GM12872 (cell line): ENCODE measurements around the gene IL10.

ENCODE experiments used
- TF ChIP-seq, protein P1 (sequence below): IDR thresholded peaks from 3 replicates; pipeline ENCODE4 v1.5.1; 2011; ENCODE audit warnings: low read depth, mild to moderate bottlenecking, low read length, moderate library complexity; ENCODE audit not compliant: insufficient read depth

The IL10 gene

DNA sequence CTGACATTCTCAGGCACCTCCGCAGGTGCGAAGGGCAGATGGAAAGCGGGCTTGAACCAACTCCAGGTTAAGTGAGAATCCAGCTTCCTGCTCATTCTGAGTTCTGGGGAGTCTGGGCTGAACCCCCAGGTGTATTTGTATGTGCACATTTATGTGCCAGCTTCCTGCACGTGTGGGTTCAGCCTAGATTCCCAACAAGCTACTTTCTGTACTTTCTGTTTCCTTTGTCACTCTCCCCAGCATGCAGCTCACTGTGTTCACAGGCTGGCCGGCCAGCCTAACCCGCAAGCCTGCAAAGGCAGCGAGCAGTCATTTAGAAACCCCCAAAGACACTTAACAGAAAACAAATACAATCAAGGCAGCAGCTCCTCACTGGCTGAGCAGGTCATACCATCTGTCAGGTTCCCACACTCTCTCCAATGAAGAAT, 3.0 kb downstream of the IL10 start:
- TF ChIP-seq, protein P1, sequence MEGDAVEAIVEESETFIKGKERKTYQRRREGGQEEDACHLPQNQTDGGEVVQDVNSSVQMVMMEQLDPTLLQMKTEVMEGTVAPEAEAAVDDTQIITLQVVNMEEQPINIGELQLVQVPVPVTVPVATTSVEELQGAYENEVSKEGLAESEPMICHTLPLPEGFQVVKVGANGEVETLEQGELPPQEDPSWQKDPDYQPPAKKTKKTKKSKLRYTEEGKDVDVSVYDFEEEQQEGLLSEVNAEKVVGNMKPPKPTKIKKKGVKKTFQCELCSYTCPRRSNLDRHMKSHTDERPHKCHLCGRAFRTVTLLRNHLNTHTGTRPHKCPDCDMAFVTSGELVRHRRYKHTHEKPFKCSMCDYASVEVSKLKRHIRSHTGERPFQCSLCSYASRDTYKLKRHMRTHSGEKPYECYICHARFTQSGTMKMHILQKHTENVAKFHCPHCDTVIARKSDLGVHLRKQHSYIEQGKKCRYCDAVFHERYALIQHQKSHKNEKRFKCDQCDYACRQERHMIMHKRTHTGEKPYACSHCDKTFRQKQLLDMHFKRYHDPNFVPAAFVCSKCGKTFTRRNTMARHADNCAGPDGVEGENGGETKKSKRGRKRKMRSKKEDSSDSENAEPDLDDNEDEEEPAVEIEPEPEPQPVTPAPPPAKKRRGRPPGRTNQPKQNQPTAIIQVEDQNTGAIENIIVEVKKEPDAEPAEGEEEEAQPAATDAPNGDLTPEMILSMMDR = no peak

DNA sequence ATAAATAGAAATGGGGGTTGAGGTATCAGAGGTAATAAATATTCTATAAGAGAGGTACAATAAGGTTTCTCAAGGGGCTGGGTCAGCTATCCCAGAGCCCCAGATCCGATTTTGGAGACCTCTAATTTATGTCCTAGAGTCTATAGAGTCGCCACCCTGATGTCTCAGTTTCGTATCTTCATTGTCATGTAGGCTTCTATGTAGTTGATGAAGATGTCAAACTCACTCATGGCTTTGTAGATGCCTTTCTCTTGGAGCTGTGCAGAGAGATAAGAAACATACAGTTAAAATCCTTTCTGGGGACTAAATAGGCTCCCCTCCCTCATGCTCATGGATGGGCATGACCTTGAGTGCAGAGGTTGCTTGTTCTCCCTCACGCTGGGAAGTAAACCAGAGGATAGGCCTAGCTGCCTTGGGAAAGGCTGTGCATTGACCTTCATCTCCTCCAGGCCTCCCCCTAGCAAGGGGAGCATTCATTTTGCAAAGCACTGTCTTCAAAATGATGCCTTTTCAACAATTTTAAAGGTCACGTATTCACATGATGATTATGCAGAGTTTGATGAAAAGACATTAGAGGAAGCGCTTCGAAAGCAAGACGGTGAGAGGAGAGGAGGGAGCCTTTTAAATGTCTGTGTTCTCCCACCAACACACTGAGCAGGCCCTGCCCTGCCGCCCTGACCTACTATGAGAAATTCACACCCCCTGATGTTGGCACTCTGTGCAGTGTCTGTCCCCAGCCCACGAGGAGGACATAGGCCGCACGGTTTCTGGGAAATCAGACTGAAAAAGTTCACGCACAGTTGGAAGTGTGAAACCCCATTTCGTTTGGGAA, 3.6 kb downstream of the IL10 start:
- TF ChIP-seq, protein P1 = no peak

DNA sequence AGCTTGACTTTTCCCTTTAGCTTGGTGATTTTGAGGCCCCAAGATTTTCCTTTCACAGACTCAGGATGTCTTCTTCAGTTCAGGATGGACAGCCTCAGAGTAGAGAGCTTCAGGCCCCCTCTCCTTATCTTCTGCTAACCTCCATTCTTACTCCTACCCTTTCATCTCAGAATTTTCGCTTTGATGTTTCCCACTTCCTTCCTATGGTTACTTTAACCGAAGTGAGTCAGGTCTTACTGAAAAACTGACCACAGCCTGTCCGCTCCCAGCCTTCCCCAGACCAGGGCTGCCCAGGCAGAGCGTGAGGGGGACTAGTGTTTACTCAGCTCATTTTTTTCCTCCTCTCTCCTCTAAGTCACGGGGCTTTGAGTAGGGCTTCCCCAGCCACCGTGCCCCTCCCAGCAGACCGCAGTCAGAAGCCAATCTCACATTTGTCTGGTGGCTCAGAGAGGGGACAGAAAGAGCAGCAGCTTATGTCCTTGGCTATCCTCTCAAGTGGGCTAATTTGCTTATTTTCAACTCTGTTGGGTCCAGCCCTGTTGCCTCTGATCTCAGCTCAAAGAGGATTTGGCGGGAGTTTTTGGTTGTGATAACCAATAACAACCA, 5.9 kb downstream of the IL10 start:
- TF ChIP-seq, protein P1 = no peak

DNA sequence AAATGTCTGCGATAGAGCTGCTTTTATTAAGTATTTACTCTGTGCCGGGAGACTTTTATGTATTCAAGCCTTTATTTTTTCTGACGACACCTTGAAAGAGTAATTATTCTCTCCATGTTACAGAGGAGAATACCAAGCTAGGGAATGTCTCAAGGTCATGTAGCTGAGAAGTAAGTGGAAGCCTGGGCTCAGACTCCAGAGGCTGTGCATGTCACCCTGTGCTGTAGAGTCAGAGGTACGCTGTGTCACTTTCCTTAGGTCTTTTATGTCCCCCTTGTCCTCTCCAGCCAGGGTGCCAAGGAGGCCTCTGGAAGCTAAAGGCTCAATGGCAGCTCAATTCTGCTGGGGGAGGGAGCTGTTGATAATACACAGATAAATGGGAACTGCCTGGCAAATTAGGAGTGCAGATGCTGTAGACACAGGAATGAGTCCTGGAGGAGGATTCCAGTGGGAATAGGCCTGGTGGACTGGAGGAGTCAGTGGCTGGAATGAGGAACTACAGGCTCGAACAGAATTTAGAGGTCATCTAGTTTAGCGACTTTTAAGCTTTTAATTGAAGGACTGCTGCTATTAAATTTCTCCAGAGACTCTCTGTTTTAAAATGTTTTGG, 11.0 kb downstream of the IL10 start:
- TF ChIP-seq, protein P1 = no peak

DNA sequence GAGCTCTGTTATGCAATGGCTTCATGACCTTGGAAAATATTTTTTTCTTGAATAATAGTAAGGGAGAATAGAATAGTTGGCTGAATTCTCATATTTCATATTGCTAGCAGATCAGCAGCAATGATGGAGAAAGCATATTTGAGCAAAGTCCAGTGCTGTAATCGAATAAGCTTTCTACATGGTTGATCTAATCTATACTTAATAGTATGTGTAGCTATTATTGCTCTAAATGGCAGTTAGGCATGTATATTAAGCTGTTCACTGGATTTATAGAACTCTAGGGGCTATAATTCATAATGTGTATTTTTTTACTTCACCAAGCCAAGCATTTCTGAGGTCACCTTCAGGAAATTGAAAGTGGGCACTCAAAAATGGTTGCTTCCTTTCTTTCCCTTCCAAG, 11.7 kb downstream of the IL10 start:
- TF ChIP-seq, protein P1 = no peak

DNA sequence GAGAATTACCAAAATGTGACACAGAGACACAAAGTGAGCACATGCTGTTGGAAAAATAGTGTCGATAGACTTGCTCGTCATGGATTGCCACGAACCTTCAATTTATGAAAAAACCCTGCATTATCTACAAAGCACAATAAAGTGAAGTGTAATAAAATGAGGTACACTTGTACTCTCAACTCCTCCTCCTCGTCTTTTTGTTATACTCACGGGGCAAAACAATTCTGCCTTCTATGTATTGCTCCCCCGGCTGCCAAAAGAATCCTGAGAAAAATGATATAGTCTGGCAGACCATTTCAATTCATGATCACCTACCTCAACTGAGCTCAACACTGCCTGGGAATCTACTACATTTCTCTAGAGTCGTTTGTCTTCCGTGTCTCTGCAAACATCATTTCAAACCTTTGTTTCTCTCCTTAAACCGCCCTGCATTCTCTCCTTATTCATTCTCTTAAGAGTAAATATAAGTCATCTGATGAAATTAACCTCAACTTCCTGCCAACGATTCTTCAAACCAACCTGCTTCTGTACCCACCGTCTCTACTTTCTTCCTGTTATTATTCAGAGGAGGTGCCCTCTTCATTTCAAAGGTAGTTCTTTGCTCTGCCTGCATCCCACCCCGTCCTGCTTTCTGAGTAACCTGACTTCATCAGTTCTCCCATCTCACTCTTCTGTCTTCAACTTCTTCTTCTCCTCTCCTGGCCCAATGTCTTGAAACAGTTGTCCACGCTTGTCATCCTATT, 14.6 kb downstream of the IL10 start:
- TF ChIP-seq, protein P1 = no peak

DNA sequence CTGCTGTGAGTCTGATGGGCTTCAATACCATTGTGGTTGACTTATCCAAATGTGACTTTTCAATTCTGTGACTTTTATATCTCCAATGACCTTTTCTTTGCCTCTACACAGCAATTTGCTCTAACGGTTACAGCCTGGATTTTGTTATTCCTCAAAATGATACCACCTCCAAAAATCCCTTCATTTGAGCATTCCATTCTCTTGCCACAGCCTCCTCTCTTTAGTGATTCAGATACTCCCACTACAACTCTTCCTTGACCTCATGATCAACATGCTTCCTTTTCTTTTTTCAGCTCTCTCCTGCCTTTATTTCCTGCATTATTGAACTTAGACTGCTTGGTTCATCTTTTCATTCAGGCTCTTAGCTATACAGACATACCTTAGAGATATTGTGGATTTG, 18.3 kb downstream of the IL10 start:
- TF ChIP-seq, protein P1 = no peak
